ENCODE measurements around the gene RARRES2. TPM values are rescaled to one million over a fixed set of nuclear protein-coding genes. Genes with fewer than 3 reads are reported as not detected.
A peak's percentile ranks its signal among the peaks of the same experiment; 100 is the strongest.

RARRES2 gene
- total RNA-seq, 1 donor from 2014 or later: 19.0 TPM

DNA sequence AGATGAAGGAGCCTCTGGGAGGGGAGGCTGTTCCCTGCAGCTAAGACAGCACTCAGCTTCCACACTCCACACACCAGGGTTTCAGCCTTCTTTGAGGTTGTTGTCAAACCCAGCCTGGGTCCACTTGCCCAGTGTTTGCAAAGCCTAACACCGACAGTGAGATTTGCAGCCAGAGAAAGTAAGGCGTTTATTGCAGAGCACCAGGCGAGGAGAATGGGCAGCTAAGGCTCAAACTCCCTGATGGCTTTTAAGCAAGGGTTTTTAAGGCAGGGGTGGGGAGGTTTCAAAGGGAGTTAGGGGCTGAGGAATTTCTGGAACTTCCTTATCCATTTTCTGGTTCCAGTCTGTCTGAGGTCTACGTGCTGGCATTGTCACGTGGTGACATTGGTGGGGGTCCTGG lies 33.0 kb upstream of the RARRES2 start:
- H3K36me3 Mint-ChIP-seq (ENCODE audit: insufficient read depth): peaks cover 14% of the 10 kb centered on the region
- H3K4me1 Mint-ChIP-seq (ENCODE audit: low read depth): peaks cover 36% of the 10 kb centered on the region
- no peak for TF ChIP-seq CTCF (IDR thresholded peaks at IDR 0.05; ENCODE audit: unreplicated experiment)
- no peak for DNase-seq (ENCODE audit: low spot score, unreplicated experiment)
- H3K9me3 Mint-ChIP-seq (ENCODE audit: low read depth): no peaks in the 10 kb centered on the region
- H3K27me3 Mint-ChIP-seq: no peaks in the 10 kb centered on the region
- no peak overlapping the region for H3K4me3 Mint-ChIP-seq (ENCODE audit: low read depth)
- peak overlapping the region; percentile 56 for H3K27ac Mint-ChIP-seq

GRCh38 chr7:150374026-150374425 lies 32.6 kb upstream of the RARRES2 start:
- Mint-ChIP-seq H3K36me3 (ENCODE audit: insufficient read depth) (peaks cover 14% of the 10 kb centered on the region), H3K4me3 (ENCODE audit: low read depth) (no peak overlapping the region), H3K27ac (no peak overlapping the region), H3K9me3 (ENCODE audit: low read depth) (no peaks in the 10 kb centered on the region), H3K4me1 (ENCODE audit: low read depth) (peaks cover 38% of the 10 kb centered on the region), H3K27me3 (no peaks in the 10 kb centered on the region)
- DNase-seq (ENCODE audit: low spot score, unreplicated experiment): no peak
- TF ChIP-seq CTCF (IDR thresholded peaks at IDR 0.05; ENCODE audit: unreplicated experiment): no peak

- Mint-ChIP-seq H3K27ac (peak overlapping the region; percentile 30), H3K9me3 (ENCODE audit: low read depth) (no peaks in the 10 kb centered on the region), H3K36me3 (ENCODE audit: insufficient read depth) (peaks cover 14% of the 10 kb centered on the region), H3K4me1 (ENCODE audit: low read depth) (peaks cover 37% of the 10 kb centered on the region), H3K4me3 (ENCODE audit: low read depth) (peak overlapping the region; percentile 42), H3K27me3 (no peaks in the 10 kb centered on the region)
- DNase-seq (ENCODE audit: low spot score, unreplicated experiment): no peak
- no peak for TF ChIP-seq CTCF (IDR thresholded peaks at IDR 0.05; ENCODE audit: unreplicated experiment)
These were observed 31.8 kb upstream of the RARRES2 start for GRCh38 chr7:150373049-150373801.

GRCh38 chr7:150372271-150373048 lies 31.0 kb upstream of the RARRES2 start:
- DNase-seq (ENCODE audit: low spot score, unreplicated experiment): no peak
- Mint-ChIP-seq H3K4me3 (ENCODE audit: low read depth) (no peak overlapping the region), H3K27me3 (no peaks in the 10 kb centered on the region), H3K9me3 (ENCODE audit: low read depth) (no peaks in the 10 kb centered on the region), H3K27ac (no peak overlapping the region), H3K4me1 (ENCODE audit: low read depth) (peaks cover 31% of the 10 kb centered on the region), H3K36me3 (ENCODE audit: insufficient read depth) (peaks cover 14% of the 10 kb centered on the region)
- TF ChIP-seq CTCF (IDR thresholded peaks at IDR 0.05; ENCODE audit: unreplicated experiment): no peak

- H3K27ac Mint-ChIP-seq: no peak overlapping the region
- H3K27me3 Mint-ChIP-seq: no peaks in the 10 kb centered on the region
- H3K9me3 Mint-ChIP-seq (ENCODE audit: low read depth): no peaks in the 10 kb centered on the region
- H3K36me3 Mint-ChIP-seq (ENCODE audit: insufficient read depth): peaks cover 14% of the 10 kb centered on the region
- peaks cover 30% of the 10 kb centered on the region for H3K4me1 Mint-ChIP-seq (ENCODE audit: low read depth)
- no peak for TF ChIP-seq CTCF (IDR thresholded peaks at IDR 0.05; ENCODE audit: unreplicated experiment)
- no peak for DNase-seq (ENCODE audit: low spot score, unreplicated experiment)
- no peak overlapping the region for H3K4me3 Mint-ChIP-seq (ENCODE audit: low read depth)
These were observed 30.5 kb upstream of the RARRES2 start for GRCh38 chr7:150371996-150372270.
